GM18873 (cell line): ENCODE data around the gene RAD52.
A peak's percentile ranks its signal among the peaks of the same experiment; 100 is the strongest.
"Not testable (repeated sequence)": the region's sequence is repeated elsewhere in the genome, so short reads cannot be mapped to it uniquely, and the experiment has no call there.

Source experiments
- ATAC-seq: cut with Tn5 transposase; IDR thresholded peaks from one replicate; pipeline ENCODE4 v1.9.1; 2021; ENCODE audit warnings: mild to moderate bottlenecking, moderate library complexity, moderate number of reproducible peaks; ENCODE audit not compliant: unreplicated experiment, low FRiP score

The RAD52 gene

DNA sequence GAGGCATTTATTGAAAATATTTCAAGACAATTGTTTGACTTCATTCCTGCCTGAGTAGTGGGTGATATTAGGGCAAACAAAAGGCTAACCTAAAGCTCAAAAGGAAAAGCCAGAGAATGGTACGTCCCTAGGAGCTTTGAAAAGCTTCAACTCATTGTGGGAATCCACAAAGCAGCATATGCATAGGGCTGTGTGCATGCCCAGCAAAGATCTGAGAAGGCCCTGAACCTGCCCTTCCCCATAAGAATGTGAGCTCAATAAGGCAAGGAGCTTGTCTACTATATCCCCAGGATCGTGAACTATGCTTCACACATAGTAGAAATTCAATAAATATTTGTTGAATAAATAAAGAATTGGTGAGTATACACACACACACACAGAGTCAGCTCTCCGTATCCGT, 19.1 kb upstream of the RAD52 start:
- ATAC-seq: no peak

DNA sequence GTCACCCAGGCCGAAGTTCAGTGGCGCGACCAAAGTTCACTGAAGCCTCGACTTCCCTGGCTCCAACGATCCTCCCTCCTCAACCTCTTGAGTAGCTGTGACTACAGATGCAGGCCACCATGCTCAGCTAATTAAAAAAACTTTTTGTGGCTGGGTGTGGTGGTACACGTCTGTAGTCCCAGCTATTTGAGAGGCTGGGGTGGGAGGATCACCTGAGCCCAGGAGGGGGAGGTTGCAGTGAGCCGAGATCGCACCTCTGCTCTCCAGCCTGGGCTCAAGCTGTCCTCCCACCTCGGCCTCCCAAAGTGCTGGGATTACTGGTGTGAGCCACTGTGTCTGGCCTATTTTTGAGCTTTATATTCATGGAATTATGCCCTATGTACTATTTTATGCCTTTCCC, 18.1 kb upstream of the RAD52 start:
- no peak for ATAC-seq

DNA sequence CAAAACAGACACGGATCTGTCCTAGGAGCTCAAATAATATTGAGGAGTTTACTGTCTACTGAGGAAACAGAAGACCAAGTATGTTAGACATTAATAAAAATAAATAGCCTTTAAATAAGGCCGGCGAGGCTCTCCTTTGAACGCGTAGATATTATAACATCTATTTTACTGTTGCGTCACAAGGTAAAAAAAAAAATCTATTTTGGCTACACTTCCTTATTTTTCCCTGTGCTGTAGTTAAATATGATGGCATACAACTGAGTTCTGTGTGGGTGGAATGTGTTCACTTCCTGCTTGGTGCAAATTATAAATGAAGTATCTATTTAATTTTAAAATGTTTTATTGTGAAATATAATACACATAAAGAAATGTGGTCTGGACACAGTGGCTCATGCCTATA, 17.2 kb upstream of the RAD52 start:
- ATAC-seq: no peak

DNA sequence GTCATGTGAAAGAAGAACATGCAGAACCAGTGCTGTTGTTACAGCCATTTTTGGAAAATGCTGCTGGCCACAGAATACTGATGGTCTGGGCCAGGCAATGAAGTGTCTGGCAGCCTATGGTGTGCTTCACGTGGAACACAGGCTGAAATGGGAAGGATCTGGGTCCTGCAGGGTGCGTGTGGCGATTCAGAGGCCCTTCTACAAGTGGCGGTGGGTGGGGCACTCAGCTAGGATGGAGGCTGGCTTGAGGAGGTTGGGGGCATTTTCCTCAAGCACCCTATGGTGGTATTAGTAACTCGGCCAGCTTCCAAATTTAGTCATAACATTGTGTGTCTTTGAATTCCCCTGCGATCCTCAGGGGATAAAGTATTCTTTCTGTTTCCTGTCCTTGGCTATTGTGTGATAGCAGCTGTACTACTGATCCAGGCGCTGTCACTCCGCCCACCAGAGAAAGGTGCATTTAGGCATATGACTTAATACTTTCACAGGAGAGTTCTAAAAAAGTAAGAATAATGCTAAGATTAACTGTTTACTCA, 9.2 kb upstream of the RAD52 start:
- ATAC-seq: peak; percentile 58

DNA sequence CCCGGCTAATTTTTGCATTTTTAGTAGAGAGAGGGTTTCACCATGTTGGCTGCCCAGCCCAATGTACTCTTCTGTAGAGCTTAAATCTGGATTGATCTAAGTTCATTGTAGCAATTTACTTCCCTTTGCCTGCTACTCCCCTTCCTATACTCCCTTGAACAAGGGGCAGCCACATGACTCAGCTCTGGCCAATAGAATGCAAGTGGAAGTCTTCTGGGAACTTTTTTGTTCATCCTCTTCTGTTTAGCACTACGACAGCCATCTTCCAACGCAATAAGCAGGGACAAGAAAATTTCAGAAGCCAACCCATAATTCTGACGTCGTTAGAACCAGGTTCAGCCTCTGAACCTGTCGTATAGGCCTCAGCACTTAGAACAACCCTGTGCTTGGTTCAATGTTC, 6.4 kb upstream of the RAD52 start:
- no peak for ATAC-seq

DNA sequence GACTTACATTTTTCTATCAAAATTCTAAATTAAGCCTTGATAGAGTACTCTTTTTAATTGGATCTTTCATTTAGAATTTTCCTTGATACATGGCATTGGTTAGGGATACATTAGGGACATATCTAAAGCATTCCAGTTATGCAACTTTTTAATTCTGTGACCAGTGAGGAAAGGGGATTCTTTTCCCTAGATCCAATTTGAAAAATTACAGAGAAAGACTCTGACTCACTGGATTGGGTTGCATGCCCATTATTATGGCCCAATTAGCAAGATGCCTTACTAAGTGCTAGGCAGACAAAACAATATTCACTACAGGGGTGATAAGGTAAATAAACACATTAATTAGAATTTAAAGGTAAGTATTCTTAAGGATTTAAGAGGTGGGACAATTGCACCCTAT, 5.2 kb upstream of the RAD52 start:
- ATAC-seq: no peak

DNA sequence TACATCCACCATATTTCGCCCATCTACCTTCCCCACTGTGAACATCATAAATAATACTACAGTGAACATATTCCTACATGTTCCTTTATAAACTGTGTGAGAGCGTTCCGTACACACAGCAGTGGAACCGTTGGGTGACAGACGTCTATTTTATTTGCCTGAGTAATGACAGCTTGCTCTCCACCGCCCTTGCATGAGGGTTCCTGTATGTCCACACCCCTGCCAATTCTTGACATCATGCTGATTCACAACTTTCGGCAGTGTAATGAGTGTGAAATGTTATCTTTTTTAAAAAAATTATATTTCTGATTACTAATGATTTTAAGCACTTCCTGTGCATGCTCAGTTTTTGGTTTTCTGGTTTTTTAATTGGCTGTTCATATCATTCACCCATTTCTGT, 4.3 kb upstream of the RAD52 start:
- ATAC-seq: no peak

DNA sequence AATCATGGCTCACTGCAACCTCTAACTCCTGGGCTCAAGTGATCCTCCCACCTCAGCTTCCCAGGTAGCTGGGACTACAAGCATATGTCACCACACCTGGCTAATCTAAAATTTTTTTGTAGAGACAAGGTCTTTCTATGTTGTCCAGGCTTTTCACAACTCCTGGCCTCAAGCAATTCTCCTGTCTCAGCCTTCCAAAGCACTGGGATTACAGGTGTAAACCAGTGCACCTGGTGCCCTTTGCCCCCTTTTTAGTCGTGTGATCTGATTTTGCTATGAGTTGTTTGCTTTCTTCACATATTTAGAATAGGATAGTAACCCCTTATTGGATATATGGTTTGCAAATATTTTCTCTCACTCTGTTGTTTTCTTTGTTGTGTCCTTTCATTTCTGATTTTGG, 1.7 kb upstream of the RAD52 start:
- no peak for ATAC-seq

DNA sequence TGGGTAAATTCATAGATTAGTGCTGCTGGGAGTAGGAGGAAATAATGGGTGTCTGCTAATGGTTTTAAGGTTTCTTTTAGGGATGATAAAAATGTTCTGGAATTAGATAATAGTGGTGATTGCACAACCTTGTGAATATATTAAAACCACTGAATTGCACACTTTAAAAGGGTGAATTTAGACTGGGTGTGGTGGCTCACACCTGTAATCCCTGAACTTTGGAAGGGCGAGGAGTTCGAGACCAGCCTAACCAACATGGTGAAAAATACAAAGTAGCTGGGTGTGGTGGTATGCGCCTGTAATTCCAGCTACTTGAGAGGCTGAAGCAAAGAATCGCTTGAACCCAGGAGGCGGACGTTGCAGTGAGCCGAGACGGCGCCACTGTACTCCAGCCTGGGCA, 1.3 kb downstream of the RAD52 start:
- no peak for ATAC-seq

DNA sequence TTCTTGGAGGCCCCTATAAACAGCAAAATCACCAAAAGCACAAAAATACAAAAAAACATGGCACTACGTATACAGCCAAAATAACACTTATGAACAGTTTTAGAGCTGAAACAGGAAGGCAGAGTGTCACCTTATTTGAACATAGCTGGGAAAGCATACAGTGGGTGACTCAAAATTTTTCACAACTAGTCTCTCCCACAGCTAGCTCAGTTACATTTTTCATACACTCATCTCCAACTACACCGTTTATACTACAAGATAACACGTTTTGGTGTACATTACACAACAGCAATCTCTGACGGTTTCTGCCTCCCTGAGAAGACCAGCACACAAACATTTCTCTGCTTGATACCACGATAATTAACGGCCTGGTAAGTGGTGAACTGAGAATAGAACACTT, 2.9 kb downstream of the RAD52 start:
- ATAC-seq: no peak

DNA sequence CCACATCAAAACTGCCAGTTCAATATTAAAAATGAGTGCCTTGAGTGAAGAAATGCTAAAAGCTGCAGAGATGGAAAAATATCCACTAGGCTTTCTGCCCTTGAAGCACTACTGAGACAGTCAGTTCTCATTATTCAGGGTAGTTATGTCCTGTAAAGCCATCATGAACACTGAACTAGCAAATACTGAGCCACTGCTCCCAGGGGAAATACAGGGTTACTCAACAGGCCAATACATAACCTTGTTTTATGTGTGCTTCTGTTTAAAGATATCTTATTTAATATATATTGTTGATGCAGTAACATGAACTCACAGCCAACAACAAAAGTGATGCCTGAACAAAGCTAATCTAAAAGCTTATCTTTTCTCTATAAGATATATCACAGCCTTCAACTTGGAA, 3.3 kb downstream of the RAD52 start:
- no peak for ATAC-seq

DNA sequence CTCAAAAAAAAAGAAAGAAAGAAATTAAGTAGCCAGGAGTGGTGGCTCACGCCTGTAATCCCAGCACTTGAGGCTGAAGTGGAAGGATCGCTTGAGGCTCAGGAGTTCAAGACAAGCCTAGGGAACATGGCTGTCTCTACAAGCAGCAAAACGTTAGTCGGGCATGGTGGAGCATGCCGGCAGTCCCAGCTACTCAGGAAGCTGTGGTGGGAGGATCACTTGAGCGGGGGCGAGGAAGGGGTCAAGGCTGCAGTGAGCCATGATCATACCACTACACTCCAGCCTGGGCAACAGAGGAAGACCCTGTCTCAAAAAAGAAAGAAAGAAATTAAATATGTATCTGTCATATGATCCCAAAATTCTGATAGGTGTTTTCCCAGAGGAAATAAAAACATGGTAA, 5.3 kb downstream of the RAD52 start:
- ATAC-seq: no peak

DNA sequence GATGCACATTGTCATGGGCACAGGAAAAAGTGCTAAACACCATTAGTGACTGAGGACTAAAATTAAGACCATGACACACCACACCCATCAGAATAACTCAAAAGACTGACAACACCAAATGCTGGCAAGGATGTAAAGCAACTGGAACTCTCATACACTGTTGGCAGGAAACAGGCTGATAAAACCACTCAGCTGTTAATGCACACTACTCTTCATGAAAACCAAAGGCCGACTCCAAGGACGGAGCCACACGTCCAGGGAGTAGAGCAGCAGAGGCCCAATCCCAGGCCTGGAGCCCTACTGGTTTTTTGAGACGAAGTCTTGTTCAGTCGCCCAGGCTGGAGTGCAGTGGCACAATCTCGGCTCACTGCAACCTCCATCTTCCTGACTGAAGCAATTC, 6.4 kb downstream of the RAD52 start:
- no peak for ATAC-seq

DNA sequence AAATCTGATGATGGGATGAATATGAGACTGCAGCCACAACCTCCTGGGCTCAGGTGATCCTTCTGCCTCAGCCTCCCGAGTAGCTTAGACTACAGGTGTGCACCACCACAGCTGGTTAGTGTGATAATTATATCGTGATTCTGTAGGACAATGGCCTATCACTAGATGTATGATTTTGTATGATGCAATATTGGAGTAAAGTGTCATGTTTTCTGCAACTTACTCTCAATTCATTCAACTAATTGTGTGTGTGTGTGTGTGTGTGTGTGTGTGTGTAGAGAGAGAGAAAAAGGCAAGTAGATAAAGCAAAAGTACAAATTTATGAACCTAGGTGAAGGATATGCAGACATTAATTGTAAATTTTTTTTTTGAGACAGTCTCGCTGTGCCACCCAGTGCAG, 10.7 kb downstream of the RAD52 start:
- ATAC-seq: no peak

DNA sequence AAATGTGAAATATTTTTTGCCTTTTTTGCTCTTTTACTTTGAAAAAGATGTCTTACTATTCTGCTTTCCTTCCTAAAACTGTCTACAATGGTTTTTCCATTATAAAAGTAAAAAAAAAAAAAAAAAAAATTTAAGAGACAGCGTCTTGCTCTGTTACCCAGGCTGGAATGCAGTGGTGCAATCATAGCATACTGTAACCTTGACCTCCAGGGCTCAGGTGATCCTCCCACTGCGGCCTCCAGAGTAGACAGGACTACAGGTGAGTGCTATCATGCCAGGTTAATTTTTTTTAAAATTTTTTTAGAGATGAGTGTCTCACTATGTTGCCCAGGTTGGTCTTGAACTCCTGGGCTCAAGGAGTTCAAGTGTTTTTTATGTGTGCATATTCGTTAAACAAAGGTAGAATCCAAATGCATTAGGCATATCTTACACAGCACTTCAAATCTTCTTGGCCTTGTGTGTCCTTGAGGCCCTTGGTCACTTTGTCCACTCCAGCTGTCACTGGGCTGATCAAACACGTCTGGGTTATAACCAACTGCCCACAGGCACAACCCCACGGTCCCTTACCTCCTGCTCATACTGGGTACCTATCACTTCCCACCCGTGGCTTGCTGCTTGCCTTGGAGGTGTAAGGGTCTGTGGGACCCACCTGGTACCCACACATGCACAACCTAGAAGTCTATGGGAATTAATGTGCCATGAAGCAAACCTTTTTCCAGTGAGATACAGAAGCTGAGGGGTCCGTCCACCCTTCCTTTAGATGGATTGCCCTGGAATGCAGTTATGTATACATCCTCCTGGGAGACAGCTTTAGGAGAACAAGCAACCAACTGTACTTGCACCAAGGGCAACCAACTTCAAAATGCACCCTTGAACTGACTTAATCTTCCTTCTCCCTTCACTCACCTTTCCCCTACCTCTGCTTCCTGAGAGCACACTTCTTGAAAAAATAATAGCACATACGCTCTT, 12.8 kb downstream of the RAD52 start:
- ATAC-seq: no peak

DNA sequence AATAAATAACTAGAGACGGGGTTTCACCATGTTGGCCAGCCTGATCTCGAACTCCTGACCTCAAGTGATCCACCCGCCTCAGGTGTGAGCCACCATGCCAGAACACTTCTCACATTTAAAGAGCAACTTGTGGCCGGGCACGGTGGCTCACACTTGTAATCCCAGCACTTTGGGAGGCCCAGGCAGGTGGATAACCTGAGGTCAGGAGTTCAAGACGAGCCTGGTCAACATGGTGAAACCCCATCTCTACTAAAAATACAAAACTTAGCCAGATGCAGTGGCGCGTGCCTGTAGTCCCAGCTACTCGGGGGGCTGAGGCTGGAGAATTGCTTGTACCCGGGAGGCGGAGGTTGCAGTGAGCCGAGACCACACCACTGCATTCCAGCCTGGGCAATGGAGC, 13.6 kb downstream of the RAD52 start:
- ATAC-seq: not testable (repeated sequence)

DNA sequence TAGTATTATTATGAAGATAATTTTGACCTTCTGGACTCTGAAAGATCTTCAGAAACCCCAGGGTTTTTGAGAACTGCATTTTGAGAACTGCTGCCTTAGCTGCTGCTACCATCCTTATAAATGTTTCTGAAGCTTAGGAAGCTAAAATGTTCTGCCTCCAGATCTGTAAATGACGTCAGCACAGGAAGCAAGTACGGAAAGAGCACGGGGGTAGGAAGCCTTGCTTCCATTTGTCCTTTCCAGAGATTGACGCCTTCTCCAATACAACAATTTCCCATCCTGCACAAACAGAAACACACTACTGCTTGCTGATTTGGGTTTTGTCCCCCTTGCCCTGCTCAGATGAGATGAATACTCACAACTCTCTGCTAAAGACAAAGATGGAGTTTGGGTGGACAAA, 17.9 kb downstream of the RAD52 start:
- ATAC-seq: no peak

DNA sequence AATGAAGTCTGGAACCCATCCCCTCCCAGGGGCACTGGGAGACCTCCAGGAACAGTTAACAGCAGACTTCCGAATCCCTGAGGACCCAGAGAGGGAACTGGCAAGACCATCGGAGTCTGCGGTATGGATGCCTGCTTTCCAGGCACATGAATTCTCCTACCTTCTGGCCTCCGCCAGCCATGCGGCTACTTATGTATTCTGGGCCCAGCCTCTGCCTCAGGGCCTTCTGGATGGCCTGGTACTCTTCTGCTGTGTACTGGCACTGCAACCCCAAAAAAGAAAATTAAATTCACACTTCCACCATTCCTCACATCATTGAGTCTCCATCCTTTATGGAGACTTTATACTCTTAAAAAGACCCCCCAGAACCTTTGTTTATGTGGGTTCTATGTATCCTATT, 18.4 kb downstream of the RAD52 start:
- ATAC-seq: no peak

DNA sequence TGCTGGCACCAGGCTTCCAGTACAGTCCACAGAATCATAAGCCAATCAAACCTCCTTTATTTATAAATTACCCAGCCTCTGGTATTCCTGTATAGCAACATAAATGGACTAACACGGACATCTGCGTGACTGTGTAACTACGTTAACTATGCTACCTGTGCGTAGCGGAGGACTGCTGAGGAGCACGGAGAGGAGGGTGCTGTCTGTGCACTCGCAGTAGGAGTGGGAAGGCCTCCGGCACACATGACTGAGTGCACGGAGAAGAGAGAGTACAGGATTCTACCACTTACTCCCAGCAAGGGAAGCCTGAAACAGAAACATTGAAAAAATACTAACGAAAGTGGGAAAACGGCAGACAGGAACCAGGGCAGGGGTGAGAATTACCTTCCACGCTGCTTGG, 22.9 kb downstream of the RAD52 start:
- ATAC-seq: no peak

DNA sequence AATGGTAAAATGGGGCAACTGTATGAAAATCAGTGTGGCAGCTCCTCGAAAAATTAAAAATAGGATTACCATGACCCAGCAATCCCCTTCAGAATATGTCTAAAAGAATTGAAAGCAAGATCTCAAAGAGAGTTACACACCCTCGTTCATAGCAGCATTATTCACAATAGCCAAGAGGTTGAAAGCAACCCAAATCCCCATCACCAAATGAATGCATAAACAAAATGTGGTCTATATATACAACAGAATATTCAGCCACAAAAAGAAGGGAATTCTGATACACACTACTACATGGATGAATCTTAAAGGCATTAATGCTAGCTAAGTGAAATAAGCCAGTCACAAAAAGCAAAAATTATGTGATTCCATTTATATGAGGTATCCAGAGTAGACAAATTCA, 27.2 kb downstream of the RAD52 start:
- no peak for ATAC-seq

DNA sequence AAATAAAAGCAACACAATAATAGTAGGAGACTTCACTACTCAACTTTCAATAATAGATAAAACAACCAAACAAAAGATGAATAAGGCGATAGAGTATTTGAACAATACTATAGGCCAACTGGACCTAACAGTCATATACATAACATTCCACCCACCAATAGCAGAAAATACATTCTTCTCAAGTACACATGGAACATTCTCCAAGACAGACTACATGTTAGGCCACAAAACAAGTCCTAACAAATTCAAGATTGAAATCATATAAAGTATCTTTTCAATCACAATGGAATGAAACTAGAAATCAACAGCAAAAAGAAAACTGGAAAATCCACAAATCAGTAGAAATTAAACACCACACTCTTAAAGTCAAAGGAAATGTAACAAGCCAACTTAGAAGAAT, 28.8 kb downstream of the RAD52 start:
- no peak for ATAC-seq

DNA sequence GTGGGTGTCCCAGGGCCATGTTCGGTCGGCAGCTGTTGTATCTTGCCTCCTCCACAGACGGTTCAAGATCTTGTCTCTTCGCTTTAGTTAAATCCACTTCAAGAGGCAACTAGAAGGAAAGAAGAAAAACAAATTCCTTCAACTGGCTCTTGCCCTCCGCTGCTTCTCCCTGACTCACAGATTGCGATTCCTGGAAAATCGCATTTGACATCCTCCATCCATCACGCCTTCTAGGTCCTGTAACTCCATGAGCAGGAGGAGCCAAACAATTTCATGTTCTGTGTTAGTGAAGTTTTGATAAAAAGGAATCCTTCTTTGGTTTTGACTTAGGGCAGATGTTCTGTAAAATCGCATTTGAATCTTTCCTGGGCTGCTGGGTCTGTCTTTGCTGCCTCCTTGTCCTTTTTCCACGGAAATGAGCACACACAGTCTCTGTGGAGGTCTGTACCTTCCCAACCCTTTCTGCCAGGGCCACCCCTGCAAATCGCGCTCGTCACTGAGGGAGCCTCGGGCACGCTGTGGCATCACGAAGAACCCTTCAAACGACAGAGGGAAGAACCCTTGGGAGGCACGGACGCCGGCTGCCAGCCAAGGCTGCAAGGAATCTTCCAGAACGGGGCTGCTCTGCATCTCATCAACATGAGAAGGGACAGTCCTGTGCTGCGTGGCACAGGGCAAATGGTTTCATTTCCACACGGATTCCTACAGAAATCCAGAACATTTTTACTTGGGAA, 32.6 kb downstream of the RAD52 start:
- ATAC-seq: no peak
